Psoas muscle (tissue), 8 donors: Measurements from ENCODE around the gene KCNMA1. TPM values are rescaled to one million over a fixed set of nuclear protein-coding genes. Genes with fewer than 3 reads are reported as not detected.

Experiments
- ATAC-seq, 4 donors: fragments of 200-7000 bp; cut with Tn5 transposase; one replicate each; pipeline ENCODE4 v1.9.1; 2020; ENCODE audit warnings: moderate library complexity in 3 of 4, mild to moderate bottlenecking in 2 of 4
- DNase-seq, 2 donors: peaks; one replicate each; pipeline ENCODE4 v3.0.0-alpha.2; 2020
- H3K27ac ChIP-seq: fragments of 200-600 bp; one replicate; pipeline ENCODE4 v1.8.0; 2022
- H3K27me3 ChIP-seq, 3 donors: fragments of 200-600 bp in 1 of 3; one replicate each; pipeline versions ENCODE4 v1.6.1 to v1.8.0; 2013 to 2022; ENCODE audit warnings: low read length in 2 of 3, mild to moderate bottlenecking in 2 of 3, moderate library complexity in 1 of 3; ENCODE audit not compliant: insufficient read depth in 3 of 3
- H3K36me3 ChIP-seq, 2 donors: fragments of 200-600 bp in 1 of 2; one replicate each; pipeline versions ENCODE4 v1.6.1 to v1.8.0; 2013 to 2022; ENCODE audit warnings: low read depth in 1 of 2, mild to moderate bottlenecking in 1 of 2, moderate library complexity in 1 of 2; ENCODE audit not compliant: insufficient read depth in 1 of 2
- H3K4me1 ChIP-seq: fragments of 200-600 bp; one replicate; pipeline ENCODE4 v1.8.0; 2022
- H3K4me3 ChIP-seq: fragments of 200-600 bp; one replicate; pipeline ENCODE4 v1.8.0; 2022; ENCODE audit warnings: mild to moderate bottlenecking
- H3K9me3 ChIP-seq: fragments of 200-600 bp; one replicate; pipeline ENCODE4 v1.8.0; 2022
- WGBS, 3 donors: extraction: QIAGEN DNeasy Blood & Tissue Kit; methylation state at CpG; one replicate each; pipeline versions ENCODE4 v1.1.6 to v1.1.7; 2013; 5-methylcytosine and 5-hydroxymethylcytosine counted together
- intact Hi-C, 2 donors: fragments of 100-400 bp; cut with DNase I; formaldehyde crosslinking; loops; one replicate each; pipeline versions ENCODE4 v1.11.0 to v1.14.2; 2022
- polyA plus RNA-seq, 3 donors: library from polyadenylated mRNA; stranded (reverse); fragments of 200-250 nt; gene quantifications; one replicate each; pipeline ENCODE4 v1.2.3, GENCODE V29; 2013
- total RNA-seq, 4 donors: library from RNA; stranded (reverse); fragmentation: NEBNext Ultra II Directional in 2 of 4; extraction: Animal tissue kit (Norgen Biotek cat#: 25700) in 2 of 4; gene quantifications; one replicate each; pipeline versions ENCODE4 v1.2.1 to v1.2.4, GENCODE V29; 2021 to 2023
- TF ChIP-seq, protein P1 (sequence below): fragments of 200-600 bp; IDR thresholded peaks from one replicate; pipeline ENCODE4 v1.8.0; 2022; ENCODE audit warnings: antibody characterized with exemption
- donor health status: healthy with polysubstance abuse.
- donor health status: DM: no; HTN: no; CAD: no; lungs with moderate emphysema.
- donor health status: Bipolar disorder and iron deficiency.
- donor health status: healthy.
- donor health status: DM: yes; HTN: yes; CAD: no.
- donor health status: DM: no; HTN: no; CAD: no.
- donor health status: DM: no; HTN: no; CAD: no.
- donor health status: DM: yes; HTN: yes; CAD: no.

The KCNMA1 gene
- total and polyA plus RNA-seq, 7 donors: 7.9 to 53.0 (median 41.9) TPM

DNA sequence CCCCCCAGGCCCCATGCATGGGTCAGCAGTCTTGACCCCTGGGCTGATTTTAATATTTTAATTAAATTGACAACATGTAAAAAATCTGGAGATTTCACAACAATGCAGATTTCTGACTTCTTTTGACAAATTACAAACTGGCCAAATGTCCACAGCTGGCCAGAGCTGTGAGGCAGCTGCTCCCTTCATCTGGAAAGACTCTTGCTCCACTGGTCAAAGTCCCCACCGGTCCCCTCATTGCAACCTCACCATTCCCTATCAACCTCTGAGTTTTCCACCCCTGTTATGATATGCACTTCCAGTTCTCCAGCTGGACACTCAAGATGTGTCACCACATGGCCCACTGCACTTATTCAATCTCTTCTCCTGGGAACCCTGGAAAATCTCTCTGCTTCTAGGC is 266.2 kb downstream of the KCNMA1 start:
- TF ChIP-seq, protein P1, sequence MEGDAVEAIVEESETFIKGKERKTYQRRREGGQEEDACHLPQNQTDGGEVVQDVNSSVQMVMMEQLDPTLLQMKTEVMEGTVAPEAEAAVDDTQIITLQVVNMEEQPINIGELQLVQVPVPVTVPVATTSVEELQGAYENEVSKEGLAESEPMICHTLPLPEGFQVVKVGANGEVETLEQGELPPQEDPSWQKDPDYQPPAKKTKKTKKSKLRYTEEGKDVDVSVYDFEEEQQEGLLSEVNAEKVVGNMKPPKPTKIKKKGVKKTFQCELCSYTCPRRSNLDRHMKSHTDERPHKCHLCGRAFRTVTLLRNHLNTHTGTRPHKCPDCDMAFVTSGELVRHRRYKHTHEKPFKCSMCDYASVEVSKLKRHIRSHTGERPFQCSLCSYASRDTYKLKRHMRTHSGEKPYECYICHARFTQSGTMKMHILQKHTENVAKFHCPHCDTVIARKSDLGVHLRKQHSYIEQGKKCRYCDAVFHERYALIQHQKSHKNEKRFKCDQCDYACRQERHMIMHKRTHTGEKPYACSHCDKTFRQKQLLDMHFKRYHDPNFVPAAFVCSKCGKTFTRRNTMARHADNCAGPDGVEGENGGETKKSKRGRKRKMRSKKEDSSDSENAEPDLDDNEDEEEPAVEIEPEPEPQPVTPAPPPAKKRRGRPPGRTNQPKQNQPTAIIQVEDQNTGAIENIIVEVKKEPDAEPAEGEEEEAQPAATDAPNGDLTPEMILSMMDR: no peak
- no peak for ATAC-seq
- intact Hi-C loops: loop anchor here in 1 of 2 donors (10.0 kb wide), 1 partner anchor 197 kb away; no protein-coding TSS in a partner anchor
- Histone ChIP-seq H3K4me3 (no peak overlapping the region), H3K4me1 (no peaks in the 10 kb centered on the region), H3K27ac (no peak overlapping the region), H3K36me3 (no peaks in the 10 kb centered on the region), H3K27me3 (no peaks in the 10 kb centered on the region), H3K9me3 (peaks cover 16% of the 10 kb centered on the region)
- WGBS, 3 donors: 43 to 71% (median 63%) methylated on average over 1 of the region's 1 CpG
- no peak for DNase-seq

DNA sequence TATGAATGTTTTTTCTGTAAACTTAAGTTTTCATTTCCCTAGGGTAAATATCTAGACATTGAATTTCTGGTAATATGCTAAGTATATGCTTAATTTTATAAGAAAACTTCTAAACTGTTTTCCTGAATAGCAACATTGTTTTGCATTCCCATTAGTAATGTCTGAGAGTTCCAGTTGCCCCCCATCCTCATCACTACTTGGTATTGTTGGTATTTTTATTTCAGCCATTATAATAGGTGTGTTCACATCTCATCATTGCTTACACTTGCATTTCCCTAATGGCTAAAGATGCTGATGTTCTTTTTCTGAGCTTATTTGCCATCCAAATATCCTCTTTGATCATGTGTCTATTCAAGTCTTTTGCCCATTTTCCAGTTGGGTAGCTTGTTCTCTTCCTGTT is 269.6 kb downstream of the KCNMA1 start:
- no peak overlapping the region for H3K4me3 ChIP-seq
- intact Hi-C loops: no loop called here
- peaks cover 16% of the 10 kb centered on the region for H3K9me3 ChIP-seq
- H3K36me3 ChIP-seq: no peaks in the 10 kb centered on the region
- DNase-seq (no peak), ATAC-seq (no peak)
- H3K4me1 ChIP-seq: no peaks in the 10 kb centered on the region
- H3K27me3 ChIP-seq: no peaks in the 10 kb centered on the region
- TF ChIP-seq, protein P1: no peak
- no peak overlapping the region for H3K27ac ChIP-seq

DNA sequence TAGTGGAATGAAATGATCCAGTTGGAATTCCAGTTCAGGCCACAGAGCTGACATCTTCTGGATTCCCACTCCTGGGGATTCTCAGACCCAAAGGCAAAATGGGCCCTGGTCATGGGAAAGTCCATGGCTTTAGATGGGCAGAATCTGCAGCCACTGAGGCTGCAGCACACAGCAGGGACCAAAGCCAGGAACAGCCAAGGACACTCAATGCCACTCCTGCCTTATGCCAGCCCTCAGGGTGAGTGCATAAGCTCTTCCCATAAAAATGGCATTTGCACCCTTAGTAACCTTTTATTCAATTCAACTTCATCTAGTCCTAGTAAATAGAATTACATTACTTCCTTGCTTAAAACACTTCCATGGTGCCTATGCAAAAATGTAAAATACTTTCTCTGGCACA is 274.4 kb downstream of the KCNMA1 start:
- intact Hi-C loops: no loop called here
- TF ChIP-seq, protein P1: no peak
- no peak overlapping the region for H3K4me3 ChIP-seq

DNA sequence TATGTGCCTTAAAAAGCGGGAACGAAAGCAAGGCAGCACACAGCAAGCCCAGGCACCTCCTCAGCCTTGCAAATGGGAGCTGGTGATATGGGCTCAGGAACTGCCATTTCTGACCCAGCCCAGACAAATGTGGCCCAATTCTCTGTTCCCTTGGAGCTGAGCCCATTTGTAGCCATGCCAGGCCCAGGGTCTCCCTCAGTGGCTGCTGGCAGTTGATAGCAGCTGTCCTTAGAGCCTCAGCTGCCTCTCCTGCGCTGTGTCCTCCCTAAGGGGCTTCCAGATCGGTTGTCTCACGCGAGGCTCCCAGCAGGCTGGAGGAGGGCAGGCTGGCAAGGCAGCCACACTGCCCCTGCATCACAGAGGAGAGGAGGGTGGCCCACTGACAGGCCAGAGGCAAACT is 275.8 kb downstream of the KCNMA1 start:
- Histone ChIP-seq H3K27me3 (no peaks in the 10 kb centered on the region), H3K36me3 (no peaks in the 10 kb centered on the region), H3K9me3 (no peaks in the 10 kb centered on the region), H3K4me1 (no peaks in the 10 kb centered on the region), H3K4me3 (no peak overlapping the region), H3K27ac (no peak overlapping the region)
- intact Hi-C loops: no loop called here
- WGBS, 3 donors: 75 to 84% (median 75%) methylated on average over 6 of the region's 6 CpGs
- TF ChIP-seq, protein P1: no peak
- DNase-seq (no peak), ATAC-seq (no peak)

More for the DNA sequence above, 274.4 kb downstream of the KCNMA1 start:
- Histone ChIP-seq H3K4me1 (no peaks in the 10 kb centered on the region), H3K27ac (no peak overlapping the region), H3K27me3 (no peaks in the 10 kb centered on the region), H3K36me3 (no peaks in the 10 kb centered on the region), H3K9me3 (peaks cover 5% of the 10 kb centered on the region)
- ATAC-seq: peak in 2 of 4 donors; percentile 28 to 51
- DNase-seq: no peak

DNA sequence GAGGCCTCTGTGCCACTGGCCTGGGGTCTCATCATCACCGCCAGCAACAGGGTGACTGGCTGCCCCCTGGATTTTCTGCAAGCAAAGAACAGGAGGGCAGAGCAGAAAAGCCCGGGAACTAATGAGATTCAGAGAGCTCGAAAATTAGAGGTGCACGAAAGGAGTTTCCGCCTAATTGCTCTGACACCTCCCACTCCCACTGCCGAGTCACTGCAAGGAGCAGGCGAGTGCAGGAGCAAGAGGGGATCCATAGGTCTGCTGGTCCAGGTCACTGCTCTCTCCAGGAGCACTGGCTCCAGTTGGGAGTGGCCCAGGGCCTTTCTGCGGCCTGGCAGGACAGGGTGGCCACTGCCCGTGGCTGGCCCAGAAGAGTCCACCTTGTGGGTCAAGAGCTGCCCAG is 276.2 kb downstream of the KCNMA1 start:
- Histone ChIP-seq H3K4me1 (no peaks in the 10 kb centered on the region), H3K4me3 (no peak overlapping the region), H3K27me3 (no peaks in the 10 kb centered on the region), H3K27ac (no peak overlapping the region), H3K36me3 (no peaks in the 10 kb centered on the region), H3K9me3 (no peaks in the 10 kb centered on the region)
- intact Hi-C loops: no loop called here
- TF ChIP-seq, protein P1: no peak
- DNase-seq: no peak
- 86 to 95% (median 91%) methylated on average over 9 of the region's 9 CpGs for WGBS, 3 donors
- ATAC-seq: no peak
